ENCODE results near the gene PEX6.

DNA sequence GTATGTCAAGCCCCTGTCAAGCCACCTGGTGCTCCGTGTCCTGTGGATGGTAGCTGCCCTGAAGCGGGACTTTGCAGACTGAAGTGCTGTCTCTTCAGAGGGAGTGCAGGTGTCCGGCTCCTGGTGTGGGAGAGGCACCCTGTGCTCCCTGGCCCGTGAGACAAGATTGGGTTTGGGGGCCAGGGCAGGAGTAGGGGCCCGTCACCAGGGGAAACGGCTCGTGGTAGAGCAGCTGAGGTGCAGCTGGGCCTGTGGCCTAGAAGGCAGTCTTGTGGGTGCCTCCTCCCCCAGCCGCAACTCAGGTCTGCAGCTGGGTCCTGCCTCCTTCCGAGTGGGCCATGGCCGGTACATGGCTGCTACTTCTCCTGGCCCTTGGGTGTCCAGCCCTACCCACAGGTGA, 63.2 kb downstream of the PEX6 start, which contains the start of gene PTCRA:
- TF ChIP-seq POLR2A (IDR thresholded peaks at IDR 0.05) = no peak
- no peak for TF ChIP-seq EP300 (IDR thresholded peaks at IDR 0.05)
